HG02852 (cell line): ENCODE results near the gene ARVCF.

ENCODE experiments used
- ATAC-seq: cut with Tn5 transposase; IDR thresholded peaks from one replicate; pipeline ENCODE4 v1.9.1; 2021; ENCODE audit warnings: mild to moderate bottlenecking, moderate library complexity; ENCODE audit not compliant: unreplicated experiment

ARVCF gene

DNA sequence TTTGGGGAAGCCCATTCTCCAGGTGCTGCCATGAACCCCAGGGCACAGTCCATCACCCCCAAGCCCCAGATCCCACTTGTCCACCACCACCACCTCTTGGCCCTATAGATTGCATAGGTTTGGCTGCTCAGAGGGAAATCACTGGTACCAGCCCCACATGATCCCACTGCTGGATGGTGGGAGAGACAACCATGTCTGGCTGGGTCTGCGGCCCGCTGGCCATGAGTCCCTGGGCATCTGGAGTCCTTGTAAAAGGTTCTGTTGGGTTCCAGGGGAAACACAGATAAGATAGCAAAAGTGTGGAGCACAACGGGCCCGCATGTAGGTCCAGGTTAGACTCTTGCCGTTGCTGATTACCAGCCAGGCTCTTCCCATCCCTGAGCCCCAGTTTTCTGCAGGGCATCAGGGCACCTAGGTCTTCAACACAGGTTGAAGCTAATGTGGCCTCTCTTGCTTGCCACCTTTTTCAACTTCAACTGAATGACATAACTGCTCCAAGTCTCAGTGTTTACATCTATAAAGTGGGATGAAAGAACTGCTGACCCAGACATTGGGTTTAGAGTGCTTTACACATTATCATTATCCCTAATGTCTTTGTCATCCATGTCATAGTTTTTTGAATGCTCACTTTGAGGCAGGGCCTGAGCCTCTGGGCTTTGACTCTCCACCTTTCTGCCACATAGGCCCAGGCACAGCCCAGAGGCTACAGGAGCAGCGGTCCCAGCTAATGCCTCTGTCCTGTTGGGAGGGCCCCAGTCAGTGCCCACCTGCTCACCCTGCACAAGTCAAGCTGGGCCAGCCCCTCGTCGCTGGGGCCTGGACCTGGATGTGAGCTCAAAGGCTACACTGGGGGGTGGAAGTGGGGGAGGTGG lies 3.3 kb upstream of the ARVCF start:
- ATAC-seq, result no peak

DNA sequence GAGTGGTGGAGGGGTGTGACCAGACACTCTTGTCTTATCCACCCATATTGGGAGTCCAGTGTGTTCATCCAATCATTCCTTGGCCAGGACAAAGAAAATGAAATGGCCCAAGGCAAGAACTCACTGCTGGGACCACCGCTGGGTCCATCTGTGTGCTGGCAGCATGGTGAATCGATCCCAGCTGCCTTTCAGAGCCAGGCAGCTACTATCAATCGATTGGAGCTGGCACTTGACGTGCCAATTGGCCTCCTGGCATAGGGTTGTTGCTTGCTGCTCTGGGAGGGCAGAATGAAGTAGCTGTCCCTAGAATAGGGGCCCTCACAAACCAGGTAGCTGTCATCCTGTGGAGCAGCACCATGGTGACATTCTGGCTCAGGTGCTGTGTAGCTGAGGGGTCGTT lies 1.4 kb upstream of the ARVCF start:
- ATAC-seq, result no peak

DNA sequence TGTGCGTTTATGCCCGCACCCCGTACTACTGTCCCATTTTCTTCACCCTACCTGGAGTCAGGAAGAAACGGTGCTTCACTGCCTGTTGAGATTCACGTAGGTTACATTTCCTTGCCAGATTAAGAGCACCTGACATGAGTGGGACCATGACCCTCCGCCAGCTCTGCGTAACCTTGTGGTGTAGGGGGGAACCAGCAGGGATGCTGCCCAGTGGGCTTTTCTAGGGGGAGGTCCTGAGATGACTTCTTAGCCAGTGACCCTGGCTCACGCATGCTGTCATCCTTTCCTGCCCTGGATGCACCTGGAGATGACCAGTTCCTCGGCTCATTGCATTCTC lies 967 bp upstream of the ARVCF start:
- ATAC-seq, result no peak

DNA sequence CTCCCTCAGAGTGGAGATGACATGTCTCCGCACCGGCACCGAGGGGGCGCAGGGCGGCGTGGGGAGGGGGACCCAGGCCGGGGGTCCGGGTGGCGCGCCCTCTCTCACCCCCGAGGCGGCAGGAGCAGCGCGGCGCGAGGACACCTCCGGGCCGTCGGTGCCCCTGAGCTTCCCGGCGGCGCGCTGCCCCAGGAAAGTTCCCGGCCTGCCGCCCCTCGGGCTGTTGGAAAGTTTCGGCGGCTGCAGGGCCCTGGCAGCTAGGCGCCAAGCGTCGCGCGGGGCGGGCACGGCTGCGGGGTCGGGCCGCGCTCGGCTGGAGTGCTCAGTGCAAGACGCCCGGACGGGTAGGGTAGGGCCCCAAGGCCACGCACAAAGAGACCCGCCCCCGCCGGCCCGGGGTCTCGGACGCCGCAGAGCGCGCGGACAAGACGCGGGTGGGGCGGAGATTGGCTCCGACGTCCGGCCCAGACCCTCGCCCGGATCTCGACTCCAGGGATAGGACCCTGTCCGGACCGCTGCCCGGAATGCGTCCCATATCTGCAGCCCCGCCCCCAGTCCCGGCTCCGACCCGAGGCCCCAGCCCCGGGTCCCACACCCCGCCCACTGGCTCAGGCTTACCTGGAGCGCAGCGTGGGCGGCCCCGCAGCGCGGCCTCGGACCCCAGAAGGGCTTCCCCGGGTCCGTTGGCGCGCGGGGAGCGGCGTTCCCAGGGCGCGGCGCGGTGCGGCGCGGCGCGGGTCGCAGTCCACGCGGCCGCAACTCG lies 471 bp downstream of the ARVCF start:
- peak; percentile 2 for ATAC-seq

DNA sequence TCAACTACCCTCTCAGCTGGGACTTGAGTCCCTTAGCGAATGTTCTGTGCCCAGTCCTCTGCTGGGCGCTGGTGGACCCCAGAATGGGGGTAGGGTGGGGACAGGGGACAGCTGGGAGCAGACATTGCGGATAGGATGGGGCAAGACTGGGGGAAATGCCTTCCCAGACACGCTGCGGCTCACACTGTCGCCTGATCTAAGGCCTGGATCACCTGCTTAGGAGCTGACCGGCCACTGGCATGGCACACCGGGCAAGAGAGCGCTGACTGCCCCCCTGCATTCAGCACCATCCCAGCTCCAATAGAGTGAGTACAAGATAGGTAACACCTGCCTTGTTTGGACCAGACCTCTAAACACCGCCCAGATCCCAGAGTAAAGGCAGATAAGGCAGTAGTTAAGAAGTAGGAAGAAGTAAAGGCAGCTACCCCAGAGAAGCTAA lies 1.4 kb downstream of the ARVCF start:
- no peak for ATAC-seq

DNA sequence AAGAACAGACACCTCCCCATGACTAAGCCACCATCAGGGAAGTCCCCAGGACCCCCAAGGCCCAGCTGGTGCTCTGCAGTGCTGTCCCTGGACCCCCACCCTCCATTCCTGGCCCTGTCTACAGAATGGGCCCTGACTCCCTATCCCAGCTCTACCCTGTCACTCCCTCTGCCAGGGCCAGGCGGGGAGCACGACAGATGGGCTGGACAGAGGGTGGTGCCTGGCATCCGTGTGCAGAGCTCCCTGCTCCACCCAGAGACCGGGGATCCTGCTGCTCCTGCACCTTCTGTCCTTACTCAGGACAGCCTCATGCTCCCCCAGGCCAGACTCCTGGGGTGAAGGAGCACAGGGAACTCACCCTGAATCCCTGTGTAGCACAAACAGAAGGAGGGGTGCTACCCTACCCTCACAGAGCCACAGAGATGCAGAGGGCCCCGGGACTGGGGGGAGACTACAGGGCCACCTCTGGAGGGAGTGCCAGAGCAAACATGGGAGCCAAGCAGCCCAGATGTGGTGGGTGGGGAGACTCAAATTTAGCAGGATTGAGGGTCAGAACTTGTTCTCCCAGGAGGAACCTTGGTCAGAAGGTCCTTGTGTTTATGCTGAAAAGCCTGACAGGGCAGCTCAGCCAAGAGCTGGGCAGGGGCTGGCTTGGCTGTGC lies 2.0 kb downstream of the ARVCF start:
- no peak for ATAC-seq

DNA sequence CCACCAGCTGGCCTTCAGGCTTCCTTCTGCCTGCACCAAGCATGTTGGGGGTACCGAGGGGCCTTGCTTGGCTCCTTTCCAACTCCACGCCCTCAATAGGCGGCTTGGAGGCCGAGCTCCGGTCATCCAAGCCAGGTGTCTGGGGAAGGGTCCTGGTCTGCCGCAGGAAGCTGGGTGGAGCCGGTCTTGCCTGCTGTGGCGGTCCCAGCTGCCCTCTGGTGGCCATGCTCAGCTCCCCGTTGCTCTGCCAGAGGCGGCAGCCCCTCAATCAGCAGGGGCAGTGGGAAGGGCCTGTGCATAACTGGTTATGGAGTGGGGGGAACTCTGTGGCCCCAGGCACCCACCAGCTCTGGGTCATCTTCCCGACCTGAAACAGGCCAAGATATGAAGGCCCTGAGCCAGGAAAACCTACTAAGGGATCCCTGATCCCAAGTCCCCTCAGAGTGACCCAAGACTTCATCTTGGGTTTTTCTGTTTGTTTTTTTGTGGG lies 3.2 kb downstream of the ARVCF start:
- ATAC-seq, result no peak

DNA sequence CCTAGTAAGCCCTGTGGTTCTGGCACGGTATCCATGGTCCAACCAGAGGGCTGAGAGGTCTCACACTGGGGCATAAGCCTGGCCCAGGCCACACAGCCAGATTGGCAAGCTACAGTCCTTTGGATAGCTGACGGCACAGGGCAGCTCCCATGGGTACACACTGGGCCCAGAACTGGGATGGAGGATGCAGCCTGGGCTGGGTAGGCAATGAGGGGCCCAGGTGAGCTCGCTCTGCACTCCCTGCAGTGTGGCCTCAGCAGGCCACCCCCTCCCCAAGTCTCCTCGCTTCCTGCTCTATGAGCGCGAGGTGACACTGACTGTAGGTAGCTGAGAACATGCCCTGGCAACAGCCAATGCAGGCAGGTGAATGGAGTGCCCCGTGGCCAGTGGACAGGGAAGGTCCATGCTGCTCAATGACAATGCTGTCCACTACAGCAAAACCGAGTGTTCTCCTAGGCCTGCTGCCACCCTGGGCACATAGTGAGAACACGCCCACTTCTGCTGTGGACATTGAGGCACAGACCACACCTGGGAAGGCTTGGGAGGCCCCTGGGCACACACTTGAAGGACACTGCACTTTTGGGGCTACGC lies 3.8 kb downstream of the ARVCF start:
- ATAC-seq, result no peak

DNA sequence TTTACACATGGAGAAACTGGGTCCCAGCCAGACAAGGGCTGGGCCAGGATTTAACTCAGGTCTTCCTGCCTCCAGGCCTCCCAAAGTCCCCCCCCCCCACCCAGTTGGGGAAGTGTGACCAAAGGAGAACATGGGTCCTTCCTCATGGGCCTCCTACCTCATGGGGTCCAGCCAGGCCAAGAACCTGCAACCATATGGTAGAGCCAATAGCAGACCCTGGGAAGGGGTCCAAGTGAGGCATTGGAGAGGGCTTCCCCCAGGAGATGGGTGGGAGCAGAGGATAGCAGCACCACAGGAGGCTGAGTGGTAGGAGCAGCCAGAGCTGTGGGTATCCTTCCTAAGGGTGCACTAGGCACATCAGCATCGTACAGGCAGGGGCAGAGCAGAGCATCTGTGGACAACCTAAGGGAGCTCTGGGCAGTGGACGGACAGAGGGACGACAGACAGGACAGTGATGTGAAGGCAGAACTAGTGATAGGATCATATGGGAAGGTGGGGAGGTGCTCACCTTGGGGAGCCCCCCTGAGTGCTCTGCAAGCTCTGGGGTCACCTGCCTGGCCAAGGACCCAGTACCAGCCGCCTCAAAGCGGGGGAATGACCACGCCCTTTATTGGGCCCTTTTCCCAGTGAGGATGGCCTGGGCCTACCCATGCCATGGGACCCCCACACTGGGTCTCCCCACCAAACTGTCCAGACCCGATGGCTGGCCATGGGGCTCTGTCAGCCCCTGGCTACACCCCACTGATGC lies 4.5 kb downstream of the ARVCF start:
- no peak for ATAC-seq

DNA sequence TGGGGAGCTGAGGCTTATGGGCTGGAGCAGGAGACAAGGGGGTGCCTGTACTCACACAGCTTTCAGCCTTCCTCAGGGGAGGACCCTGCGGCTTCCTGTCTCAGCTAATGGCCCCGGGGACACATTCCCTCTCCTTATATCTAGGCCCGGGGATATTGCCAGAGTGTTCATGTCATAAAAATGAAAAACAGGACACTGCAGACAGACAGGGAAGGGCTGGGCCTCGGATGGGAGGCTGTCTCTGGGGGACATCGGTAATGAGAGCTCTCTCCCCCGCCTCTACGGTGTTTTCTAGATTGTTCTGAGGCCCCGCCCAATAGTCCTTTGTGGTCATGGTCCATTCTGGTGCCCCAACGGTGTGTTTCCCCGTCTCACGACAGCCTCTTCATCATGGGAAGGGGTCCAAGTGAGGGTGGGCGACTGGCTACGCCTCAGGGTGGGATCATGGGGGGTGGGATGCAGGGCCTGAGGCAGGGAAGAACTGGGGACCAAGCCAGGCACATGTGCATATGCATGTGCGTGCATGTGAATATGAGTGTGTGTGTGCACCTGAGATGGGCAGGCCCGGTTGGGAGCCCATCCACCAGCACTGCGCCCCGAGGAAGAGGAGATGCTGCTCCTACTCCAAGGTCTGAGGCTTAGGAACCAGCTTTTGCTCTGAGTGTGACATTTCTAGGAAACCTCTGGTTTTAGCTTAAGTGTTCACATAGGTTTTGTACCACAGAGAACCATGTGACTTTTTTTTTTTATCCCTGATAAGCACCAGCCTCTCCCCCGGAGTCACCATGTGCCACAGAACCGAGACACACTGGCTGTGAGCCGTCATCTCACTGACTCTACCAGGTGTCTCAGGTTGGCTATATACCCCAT lies 5.3 kb downstream of the ARVCF start:
- ATAC-seq, result no peak

DNA sequence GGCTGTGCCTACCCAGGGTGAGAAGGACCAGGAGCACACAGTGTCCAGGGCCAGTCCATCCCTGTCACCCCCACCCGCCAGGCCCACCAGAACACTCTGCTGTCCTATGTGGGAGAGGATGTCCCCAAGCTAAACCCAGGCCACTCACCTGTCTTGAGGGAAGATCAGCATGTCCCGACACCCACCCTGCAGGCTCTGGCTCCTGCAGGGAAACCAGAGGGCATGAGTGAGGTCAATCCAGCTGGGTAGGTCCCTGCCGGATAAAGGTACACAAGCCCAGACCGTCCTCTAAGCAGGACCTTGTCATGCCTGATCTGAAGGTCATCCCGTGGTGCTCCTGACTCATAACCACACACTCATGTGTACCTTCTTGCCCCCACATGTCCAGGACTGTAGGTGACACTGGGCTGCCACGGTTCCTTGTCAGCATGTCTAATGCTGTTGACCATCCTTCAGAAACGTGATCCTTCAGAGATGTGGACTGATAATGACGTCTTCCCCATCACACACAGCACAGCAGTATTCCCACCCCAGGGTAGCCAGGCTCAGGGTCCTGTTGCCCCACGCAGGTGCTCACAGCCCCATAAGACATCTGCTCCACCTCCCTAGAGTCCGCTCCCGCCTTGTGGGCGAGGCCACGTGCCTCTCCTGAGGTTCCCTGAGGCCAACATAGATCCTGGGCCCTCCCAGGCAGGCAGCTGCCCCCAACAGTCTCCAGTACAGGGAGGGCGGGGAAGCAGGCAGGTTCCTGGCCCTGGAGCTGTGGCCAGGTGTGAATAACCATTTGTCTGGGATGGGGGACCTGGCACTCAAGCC lies 6.1 kb downstream of the ARVCF start:
- ATAC-seq, result no peak

DNA sequence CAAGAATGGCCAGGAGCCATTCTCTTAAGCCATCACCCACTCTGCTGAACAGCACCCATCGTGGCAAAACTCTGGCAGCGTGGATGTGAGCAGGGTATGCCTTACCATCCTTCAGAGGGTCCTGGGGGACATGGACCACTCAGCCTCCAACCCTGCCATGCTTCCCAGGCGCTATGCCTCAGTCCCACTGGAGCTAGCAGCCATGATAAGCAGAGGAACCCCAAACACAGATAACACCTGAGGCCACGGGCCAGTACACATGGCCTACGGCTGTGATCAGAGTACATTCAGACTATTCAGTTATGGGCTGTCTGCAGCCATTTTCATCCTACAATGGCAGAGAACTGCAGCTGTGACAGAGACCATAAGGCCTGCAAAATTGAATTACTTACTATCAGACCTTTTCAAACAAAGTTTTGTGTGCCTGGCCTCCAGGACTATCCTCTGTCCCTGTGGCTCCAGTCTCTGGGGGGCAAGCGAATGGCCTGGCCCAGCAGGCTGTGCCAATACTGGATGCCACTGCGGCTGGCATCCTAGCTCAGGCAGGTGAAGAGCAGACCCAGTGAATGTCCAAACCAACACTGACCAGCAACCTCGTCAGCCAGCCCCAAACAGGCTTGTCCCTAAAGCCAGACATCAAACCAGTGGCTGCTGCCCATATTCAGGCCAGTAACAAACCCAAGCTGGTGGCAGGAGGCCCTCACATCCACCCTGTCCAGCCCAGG lies 6.9 kb downstream of the ARVCF start:
- no peak for ATAC-seq

DNA sequence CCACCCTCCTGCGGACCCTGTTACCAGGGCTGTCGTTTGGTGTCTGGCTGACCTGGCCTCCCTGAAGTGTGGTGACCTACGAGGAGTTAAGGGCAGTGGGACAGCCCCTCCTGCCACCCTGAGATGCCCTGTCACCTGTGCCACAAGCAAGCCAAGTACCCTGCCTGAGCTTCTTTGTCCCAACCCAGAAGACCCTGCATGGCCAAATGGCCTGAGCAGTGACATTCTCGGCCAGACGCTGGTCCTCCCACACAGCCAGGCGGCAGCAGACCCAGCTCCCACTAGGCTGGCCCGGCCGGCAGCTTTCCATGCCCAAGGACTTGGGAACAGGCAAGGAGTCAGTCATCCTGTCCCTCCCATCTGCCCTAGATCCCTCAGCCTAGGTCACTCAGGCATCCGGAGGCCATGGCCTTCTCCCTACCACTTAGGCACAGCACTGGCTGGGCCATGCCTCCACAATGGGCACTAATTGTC lies 7.6 kb downstream of the ARVCF start:
- no peak for ATAC-seq

DNA sequence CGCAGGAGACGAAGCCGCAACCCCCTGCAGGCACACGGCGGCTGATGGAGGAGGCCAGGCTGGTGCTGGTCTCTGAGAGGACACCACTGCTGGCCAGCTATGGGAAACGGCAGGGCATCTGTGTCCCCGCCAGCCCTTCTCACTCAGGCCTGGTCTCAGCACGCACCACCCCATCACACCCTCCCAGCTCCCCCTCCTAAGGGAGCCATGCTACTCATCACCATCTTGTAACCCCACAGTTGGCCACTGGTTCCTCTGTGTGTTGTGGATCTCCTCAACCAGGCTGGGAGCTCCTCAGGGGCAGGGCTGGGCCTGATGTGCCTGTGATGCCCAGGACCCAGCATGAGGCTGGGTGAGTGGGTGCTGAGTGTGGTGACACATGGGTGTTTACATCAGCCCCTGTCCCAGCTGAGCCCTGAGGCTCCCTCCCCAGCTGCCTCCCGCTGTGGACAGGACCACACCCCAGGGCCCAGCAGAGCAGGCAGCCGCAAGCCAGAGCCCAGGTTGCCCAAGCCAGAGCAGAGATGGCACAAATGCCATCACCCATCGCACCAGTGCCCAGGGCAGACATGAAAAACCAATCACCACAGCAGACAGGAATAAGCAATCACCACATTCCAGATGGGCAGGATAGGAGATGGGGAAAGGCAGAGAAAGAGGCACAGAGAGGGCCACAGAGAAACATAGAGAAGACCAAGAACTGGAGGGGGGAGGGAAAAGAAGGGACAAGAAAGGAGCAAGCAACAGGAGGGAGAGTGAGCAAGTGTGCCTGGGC lies 8.2 kb downstream of the ARVCF start:
- no peak for ATAC-seq

DNA sequence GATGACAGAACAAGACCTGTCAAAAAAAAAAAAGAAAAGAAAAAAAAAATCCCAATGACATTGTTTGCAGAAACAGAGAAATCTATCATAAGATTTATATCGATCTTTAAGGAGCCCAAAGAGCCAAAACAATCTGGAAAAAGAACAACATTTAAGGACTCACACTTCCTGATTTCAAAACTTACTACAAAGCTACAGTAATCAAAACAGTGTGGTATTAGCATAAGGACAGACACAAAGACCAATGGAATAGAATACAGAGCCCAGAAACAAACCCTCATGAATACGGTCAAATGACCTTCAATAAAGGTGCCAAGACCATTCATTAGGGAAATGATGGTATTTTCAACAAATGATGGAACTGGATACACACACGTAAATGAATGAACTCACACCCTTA lies 12.2 kb downstream of the ARVCF start:
- ATAC-seq, result no peak

DNA sequence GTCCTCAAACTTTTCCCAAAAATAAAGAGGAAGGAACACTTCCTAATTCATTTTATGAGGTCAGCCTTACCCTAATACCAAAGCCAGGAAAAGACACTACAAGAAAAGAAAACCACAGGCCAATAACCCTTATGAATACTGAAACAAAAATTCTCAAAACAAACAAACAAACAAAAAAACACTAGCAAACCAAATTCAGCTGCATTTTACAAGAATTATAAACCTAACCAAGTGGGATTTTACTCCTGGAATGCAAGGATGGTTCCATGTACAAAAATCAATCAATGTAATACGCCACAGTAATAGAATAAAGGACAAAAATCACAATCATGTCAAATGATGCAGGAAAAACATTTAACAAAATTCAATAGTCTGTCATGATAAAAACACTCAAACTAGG lies 13.3 kb downstream of the ARVCF start:
- no peak for ATAC-seq

DNA sequence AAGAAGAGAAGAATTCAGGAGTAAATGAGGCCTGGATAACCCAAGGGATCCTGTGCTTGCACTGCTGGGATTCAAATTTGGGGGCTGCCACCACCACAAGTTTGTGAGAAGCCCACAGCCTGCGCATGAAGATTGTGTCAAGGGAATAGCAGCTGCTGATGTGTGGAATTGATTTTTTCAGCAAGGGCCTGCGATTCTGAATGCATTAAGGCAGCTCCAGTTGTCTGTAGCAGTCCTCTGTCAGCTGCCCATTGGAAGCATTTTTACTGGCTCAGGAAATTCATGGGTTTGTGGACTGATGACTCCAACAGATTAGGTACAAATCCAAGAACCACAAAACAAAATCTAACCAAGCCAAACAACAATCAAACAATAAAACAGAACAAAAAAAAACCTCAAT lies 14.0 kb downstream of the ARVCF start:
- no peak for ATAC-seq
